Gastrocnemius medialis (tissue), 4 donors: ENCODE results near the gene ATP11A.

ENCODE experiments used
- CTCF ChIP-seq, 5 experiments: fragments of 450-650 bp in 3 of 5; fragments of 200-600 bp in 2 of 5; sonication (generic) in 2 of 5; IDR thresholded peaks in 4 of 5; conservative IDR thresholded peaks in 1 of 5; 1 replicate in 4 of 5; 2 replicates in 1 of 5; pipeline ENCODE4 v1.5.1; 2016 to 2019; ENCODE audit warnings: antibody characterized with exemption in 5 of 5, mild to moderate bottlenecking in 3 of 5, moderate library complexity in 3 of 5
- POLR2A ChIP-seq, 2 donors: fragments of 450-650 bp; IDR thresholded peaks; one replicate each; pipeline ENCODE4 v1.6.1; 2017; ENCODE audit warnings: antibody characterized with exemption in 2 of 2, mild to moderate bottlenecking in 2 of 2, moderate library complexity in 2 of 2

- TF ChIP-seq POLR2A (IDR thresholded peaks at IDR 0.05) = no peak
- no peak for TF ChIP-seq CTCF (IDR thresholded peaks at IDR 0.05 in 4 of 5, conservative IDR thresholded peaks at IDR 0.05 in 1 of 5)
Observed at GRCh38 chr13:112824429-112824828, 134.6 kb downstream of the ATP11A start.
